ENCODE measurements around the gene GALNT2.

The GALNT2 gene

DNA sequence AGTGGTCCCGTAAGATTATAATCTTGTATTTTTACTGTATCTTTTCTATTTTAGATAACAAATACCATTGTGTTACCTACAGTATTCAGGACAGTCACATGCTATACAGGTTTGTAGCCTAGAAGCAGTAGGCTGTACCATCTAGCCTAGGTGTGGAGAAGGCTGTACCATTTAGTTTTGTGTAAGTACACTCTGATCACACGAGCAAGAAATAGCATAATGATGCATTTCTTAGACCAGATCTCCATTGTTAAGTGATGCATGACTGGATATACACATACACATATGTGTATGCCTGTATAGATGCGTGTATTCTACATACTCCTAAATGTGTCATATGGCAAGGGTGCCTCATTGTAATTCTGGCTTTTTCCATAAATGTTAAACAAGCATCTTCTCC is 33.9 kb downstream of the GALNT2 start:
- Histone ChIP-seq H3K4me3 (ENCODE audit: low read length, poor library complexity, severe bottlenecking) (no peak overlapping the region), H3K27me3 (ENCODE audit: insufficient read depth, low read length, poor library complexity, severe bottlenecking) (no peaks in the 10 kb centered on the region), H3K79me2 (ENCODE audit: insufficient read depth, low read length) (peaks cover 100% of the 10 kb centered on the region), H3K9me3 (ENCODE audit: insufficient read depth, low read depth, low read length) (no peaks in the 10 kb centered on the region), H3K4me2 (ENCODE audit: low read depth, low read length, poor library complexity, severe bottlenecking) (no peak overlapping the region), H3K9ac (ENCODE audit: low read depth, low read length, poor library complexity, severe bottlenecking) (no peak overlapping the region), H3K36me3 (ENCODE audit: insufficient read depth, low read length) (peaks cover 38% of the 10 kb centered on the region; the same call in 1 of the 2 replicates), H3F3A (ENCODE audit: low read depth) (no peaks in the 10 kb centered on the region), H2AFZ (ENCODE audit: low read length) (no peak overlapping the region), H4K20me1 (ENCODE audit: insufficient read depth, low read length, poor library complexity, severe bottlenecking) (peaks cover 97% of the 10 kb centered on the region), H3K9me2 (replicated peaks; ENCODE audit: low read depth, low read length) (no peaks in the 10 kb centered on the region), H3K4me1 (ENCODE audit: insufficient read depth, low read length, poor library complexity, severe bottlenecking) (peaks cover 28% of the 10 kb centered on the region)
- TF ChIP-seq EZH2phosphoT487 (IDR thresholded peaks at IDR 0.05; ENCODE audit: borderline replicate concordance) = no peak
- TF ChIP-seq CTCF (conservative IDR thresholded peaks at IDR 0.05; ENCODE audit: low read length) = no peak

DNA sequence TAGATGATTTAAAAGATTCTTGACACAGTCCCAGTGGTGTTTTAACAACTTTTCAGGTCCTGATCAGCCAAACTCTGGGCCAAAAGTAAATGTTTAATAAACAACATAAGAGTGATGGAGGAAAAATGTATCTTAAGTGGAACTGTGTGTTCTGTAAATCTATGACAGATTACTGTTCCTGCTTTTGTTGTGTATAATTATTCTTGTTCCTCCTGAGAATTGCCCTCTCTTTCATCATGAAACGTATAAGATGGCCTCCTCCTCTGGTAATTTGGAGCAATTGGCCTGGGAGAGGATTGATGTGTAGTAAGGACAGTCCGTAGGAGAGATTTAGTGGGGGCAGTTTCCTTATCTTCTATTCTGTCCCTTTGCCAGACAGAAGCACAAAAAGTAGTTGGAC is 34.5 kb downstream of the GALNT2 start:
- no peak overlapping the region for H2AFZ ChIP-seq (ENCODE audit: low read length)
- no peaks in the 10 kb centered on the region for H3F3A ChIP-seq (ENCODE audit: low read depth)
- H3K4me2 ChIP-seq (ENCODE audit: low read depth, low read length, poor library complexity, severe bottlenecking) = no peak overlapping the region
- H3K79me2 ChIP-seq (ENCODE audit: insufficient read depth, low read length) = peaks cover 100% of the 10 kb centered on the region
- H3K9ac ChIP-seq (ENCODE audit: low read depth, low read length, poor library complexity, severe bottlenecking) = no peak overlapping the region
- peaks cover 28% of the 10 kb centered on the region for H3K4me1 ChIP-seq (ENCODE audit: insufficient read depth, low read length, poor library complexity, severe bottlenecking)
- H3K36me3 ChIP-seq (ENCODE audit: insufficient read depth, low read length) = peaks cover 38% of the 10 kb centered on the region
- H3K4me3 ChIP-seq (ENCODE audit: low read length, poor library complexity, severe bottlenecking) = no peak overlapping the region
- H3K9me2 ChIP-seq (replicated peaks; ENCODE audit: low read depth, low read length) = no peaks in the 10 kb centered on the region
- no peaks in the 10 kb centered on the region for H3K9me3 ChIP-seq (ENCODE audit: insufficient read depth, low read depth, low read length)
- TF ChIP-seq CTCF (conservative IDR thresholded peaks at IDR 0.05; ENCODE audit: low read length) (no peak), EZH2phosphoT487 (IDR thresholded peaks at IDR 0.05; ENCODE audit: borderline replicate concordance) (no peak)
- H3K27me3 ChIP-seq (ENCODE audit: insufficient read depth, low read length, poor library complexity, severe bottlenecking) = no peaks in the 10 kb centered on the region
- H4K20me1 ChIP-seq (ENCODE audit: insufficient read depth, low read length, poor library complexity, severe bottlenecking) = peaks cover 97% of the 10 kb centered on the region

- Histone ChIP-seq H3K27me3 (ENCODE audit: insufficient read depth, low read length, poor library complexity, severe bottlenecking) (no peaks in the 10 kb centered on the region), H3K36me3 (ENCODE audit: insufficient read depth, low read length) (peaks cover 39% of the 10 kb centered on the region), H2AFZ (ENCODE audit: low read length) (no peak overlapping the region), H3K9me3 (ENCODE audit: insufficient read depth, low read depth, low read length) (no peaks in the 10 kb centered on the region), H3K9ac (ENCODE audit: low read depth, low read length, poor library complexity, severe bottlenecking) (no peak overlapping the region), H3K9me2 (replicated peaks; ENCODE audit: low read depth, low read length) (no peaks in the 10 kb centered on the region), H4K20me1 (ENCODE audit: insufficient read depth, low read length, poor library complexity, severe bottlenecking) (peaks cover 97% of the 10 kb centered on the region), H3K4me3 (ENCODE audit: low read length, poor library complexity, severe bottlenecking) (no peak overlapping the region), H3K4me2 (ENCODE audit: low read depth, low read length, poor library complexity, severe bottlenecking) (no peak overlapping the region), H3K4me1 (ENCODE audit: insufficient read depth, low read length, poor library complexity, severe bottlenecking) (peaks cover 28% of the 10 kb centered on the region), H3K79me2 (ENCODE audit: insufficient read depth, low read length) (peaks cover 100% of the 10 kb centered on the region), H3F3A (ENCODE audit: low read depth) (no peaks in the 10 kb centered on the region)
- TF ChIP-seq EZH2phosphoT487 (IDR thresholded peaks at IDR 0.05; ENCODE audit: borderline replicate concordance) = no peak
- TF ChIP-seq CTCF (conservative IDR thresholded peaks at IDR 0.05; ENCODE audit: low read length) = no peak
Measured at GRCh38 chr1:230102046-230102445, 35.0 kb downstream of the GALNT2 start.
